SK-N-MC (cell line): ENCODE data around the gene NHP2.

ENCODE experiments used
- EZH2 ChIP-seq: fragments of 200-600 bp; sonication (generic); IDR thresholded peaks from one replicate; pipeline ENCODE4 v1.6.1; 2017; ENCODE audit warnings: antibody characterized with exemption
- FOXP2 ChIP-seq: optimal IDR thresholded peaks from 2 replicates; pipeline ENCODE3; 2011; ENCODE audit warnings: mild to moderate bottlenecking, moderate library complexity; ENCODE audit not compliant: insufficient read depth; ENCODE audit errors: extremely low read length, control extremely low read depth
- POLR2AphosphoS5 ChIP-seq: IDR thresholded peaks from 2 replicates; pipeline ENCODE4 v1.6.1; 2012; ENCODE audit warnings: mild to moderate bottlenecking, low read depth, low read length, borderline replicate concordance

DNA sequence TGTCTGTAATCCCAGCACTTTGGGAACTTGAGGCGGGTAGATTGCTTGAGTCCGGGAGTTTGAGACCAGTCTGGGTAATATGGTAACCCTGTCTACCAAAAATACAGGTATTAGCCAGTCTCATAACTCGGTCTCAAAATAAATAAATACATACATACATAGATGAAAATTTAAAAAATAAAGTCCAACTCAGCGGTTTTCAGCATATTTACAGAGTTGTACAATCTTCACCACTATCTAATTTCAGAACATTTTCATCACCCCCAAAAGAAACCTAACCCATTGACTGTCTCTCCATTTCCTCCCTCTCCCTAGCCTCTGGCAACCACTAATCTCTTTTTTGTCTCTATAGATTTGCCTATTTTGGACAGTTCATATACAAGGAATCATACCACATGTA lies 12.1 kb downstream of the NHP2 start:
- TF ChIP-seq EZH2, result no peak
- no peak for TF ChIP-seq POLR2AphosphoS5
- TF ChIP-seq FOXP2, result no peak
